ENCODE data around the gene KANSL3.

DNA sequence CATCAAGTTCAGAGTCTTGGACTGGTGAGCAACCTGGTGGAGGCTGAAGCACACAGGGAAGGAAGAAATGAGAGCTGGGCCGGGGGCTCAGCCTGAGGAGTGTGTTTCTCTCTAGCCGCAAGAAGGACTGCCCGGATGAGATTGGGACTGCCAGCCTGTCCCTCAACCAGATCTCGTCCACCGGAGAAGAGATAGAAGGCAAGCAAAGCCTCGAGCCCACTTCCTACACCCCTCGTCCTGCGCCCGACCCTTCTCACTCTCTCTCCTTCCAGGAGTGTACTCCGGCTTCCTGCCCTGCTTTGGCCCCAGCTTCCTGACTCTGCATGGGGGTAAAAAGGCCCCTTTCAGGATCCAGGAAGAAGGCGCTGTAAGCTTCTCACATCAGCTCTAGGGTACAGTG, 30.7 kb upstream of the KANSL3 start:
- no peak for TF ChIP-seq CTCF (IDR thresholded peaks at IDR 0.05)
- TF ChIP-seq ZFX (IDR thresholded peaks at IDR 0.05; ENCODE audit: borderline replicate concordance): no peak
